DOHH2 (cell line): Measurements from ENCODE around the gene HAGHL.

Experiments
- EZH2phosphoT487 ChIP-seq: fragments of 200-600 bp; sonication (generic); IDR thresholded peaks from 2 replicates; pipeline ENCODE4 v1.6.1; 2017; ENCODE audit warnings: borderline replicate concordance, mild to moderate bottlenecking, antibody characterized with exemption, low read length, moderate library complexity, mixed read lengths
- TF ChIP-seq, protein P1 (sequence below): fragments of 200-600 bp; sonication (generic); IDR thresholded peaks from one replicate; pipeline ENCODE4 v1.5.1; 2014; ENCODE audit warnings: antibody characterized with exemption, mild to moderate bottlenecking, low read depth, low read length; ENCODE audit not compliant: poor library complexity, severe bottlenecking

DNA sequence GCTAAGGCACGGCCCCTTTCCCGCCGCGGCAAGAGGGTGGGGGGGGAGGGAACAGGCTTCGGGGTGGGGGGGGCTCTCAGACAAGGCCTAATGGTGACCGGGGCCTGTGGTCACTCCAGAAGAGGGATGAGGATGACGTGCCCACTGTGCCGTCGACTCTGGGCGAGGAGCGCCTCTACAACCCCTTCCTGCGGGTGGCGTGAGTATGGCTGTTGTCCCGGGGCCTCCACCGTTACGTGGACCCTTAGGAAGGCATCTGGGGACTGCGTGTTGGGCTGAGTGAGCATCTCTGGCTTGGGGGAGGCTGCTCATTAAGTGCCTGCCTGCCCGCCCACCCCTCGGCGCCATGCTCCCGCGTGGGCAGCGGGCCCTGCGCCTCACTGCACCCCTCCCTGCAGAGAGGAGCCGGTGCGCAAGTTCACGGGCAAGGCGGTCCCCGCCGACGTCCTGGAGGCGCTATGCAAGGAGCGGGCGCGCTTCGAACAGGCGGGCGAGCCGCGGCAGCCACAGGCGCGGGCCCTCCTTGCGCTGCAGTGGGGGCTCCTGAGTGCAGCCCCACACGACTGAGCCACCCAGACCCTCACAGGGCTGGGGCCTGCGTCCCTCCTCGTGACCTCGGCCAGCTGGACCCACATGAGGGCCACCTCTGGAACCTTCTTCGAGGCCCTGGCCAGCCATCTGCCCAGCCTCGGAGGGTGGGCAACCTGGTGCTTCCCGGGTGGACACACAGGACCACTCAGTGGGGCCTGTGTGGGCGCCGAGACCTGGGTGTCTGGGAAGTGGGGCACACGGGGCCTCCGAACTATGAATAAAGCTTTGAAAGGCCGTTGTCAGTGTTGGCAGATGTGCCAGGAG lies 2.2 kb downstream of the HAGHL start:
- TF ChIP-seq, protein P1, sequence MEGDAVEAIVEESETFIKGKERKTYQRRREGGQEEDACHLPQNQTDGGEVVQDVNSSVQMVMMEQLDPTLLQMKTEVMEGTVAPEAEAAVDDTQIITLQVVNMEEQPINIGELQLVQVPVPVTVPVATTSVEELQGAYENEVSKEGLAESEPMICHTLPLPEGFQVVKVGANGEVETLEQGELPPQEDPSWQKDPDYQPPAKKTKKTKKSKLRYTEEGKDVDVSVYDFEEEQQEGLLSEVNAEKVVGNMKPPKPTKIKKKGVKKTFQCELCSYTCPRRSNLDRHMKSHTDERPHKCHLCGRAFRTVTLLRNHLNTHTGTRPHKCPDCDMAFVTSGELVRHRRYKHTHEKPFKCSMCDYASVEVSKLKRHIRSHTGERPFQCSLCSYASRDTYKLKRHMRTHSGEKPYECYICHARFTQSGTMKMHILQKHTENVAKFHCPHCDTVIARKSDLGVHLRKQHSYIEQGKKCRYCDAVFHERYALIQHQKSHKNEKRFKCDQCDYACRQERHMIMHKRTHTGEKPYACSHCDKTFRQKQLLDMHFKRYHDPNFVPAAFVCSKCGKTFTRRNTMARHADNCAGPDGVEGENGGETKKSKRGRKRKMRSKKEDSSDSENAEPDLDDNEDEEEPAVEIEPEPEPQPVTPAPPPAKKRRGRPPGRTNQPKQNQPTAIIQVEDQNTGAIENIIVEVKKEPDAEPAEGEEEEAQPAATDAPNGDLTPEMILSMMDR: no peak
- TF ChIP-seq EZH2phosphoT487: no peak
